SH-SY5Y (cell line): Measurements from ENCODE around the gene MITF.
A peak's percentile ranks its signal among the peaks of the same experiment; 100 is the strongest.

ENCODE experiments used
- GATA2 ChIP-seq: IDR thresholded peaks from 2 replicates; pipeline ENCODE4 v1.6.1; 2011; ENCODE audit warnings: mild to moderate bottlenecking, low read depth, low read length
- GATA3 ChIP-seq: IDR thresholded peaks from 2 replicates; pipeline ENCODE4 v1.6.1; 2011; ENCODE audit warnings: low read depth, mild to moderate bottlenecking, low read length, moderate library complexity

The MITF gene

DNA sequence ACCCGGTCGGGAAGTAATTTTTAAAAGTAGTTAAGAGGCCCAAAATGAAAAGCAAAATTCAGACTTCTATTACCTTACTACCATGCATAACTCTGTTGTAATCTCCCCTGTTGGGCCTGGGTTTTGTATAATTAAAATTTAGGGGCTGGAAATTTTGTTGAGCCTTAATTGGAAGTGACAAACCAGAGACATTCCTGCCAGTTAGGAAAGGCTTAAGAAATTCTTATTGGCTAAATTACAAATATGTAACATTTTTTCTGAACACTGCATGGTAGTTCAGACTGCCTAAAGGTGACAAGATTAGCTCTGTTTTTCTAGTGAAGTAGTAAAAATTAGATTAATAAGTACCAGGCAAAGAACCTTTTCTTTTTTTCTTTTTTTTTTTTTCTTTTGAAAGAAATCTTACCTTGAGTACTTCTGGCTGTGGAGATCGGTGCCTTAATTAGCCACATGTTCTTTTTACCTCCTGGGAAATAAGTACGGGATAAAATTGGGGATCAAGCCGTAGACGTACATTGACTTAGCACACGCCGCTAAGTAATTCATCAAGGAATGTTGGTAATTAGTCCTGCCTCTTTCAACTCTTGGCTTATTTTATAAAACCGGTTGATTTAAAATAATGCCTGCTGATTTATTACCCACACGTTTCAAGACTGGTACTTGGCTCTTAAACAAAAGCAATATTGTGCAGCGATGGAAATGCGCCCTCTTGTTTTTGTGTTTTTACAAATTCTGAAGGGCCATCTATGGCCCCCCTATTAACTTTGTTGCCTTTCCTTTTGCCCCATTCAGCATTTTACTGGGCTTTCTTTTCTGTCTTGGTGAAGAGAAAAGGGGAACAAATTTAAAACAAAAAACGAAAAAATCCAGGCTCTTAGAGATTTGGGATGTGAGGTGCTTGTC is 149.0 kb downstream of the MITF start:
- TF ChIP-seq GATA3 (no peak), GATA2 (no peak)

- TF ChIP-seq GATA3: no peak
- no peak for TF ChIP-seq GATA2
Observed at GRCh38 chr3:69888943-69889315, 149.7 kb downstream of the MITF start.

DNA sequence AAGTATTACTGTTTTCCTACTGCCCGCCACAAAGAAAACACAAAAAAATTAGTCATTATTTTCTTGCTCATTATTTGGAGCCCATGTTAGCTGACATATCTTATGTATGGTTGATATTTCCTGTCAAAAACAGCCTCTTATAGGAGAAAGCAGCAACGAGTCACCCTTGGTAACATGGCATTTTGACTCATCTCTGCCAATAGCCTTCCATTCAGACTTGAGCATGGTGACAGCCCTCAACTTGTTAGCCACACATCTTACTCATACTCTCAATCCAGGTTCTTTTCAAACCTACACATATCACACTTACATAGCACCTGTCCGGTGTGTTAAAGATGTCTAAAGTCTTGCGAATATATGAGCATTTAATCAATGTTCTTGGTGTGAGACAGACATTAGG is 150.8 kb downstream of the MITF start:
- TF ChIP-seq GATA3: no peak

DNA sequence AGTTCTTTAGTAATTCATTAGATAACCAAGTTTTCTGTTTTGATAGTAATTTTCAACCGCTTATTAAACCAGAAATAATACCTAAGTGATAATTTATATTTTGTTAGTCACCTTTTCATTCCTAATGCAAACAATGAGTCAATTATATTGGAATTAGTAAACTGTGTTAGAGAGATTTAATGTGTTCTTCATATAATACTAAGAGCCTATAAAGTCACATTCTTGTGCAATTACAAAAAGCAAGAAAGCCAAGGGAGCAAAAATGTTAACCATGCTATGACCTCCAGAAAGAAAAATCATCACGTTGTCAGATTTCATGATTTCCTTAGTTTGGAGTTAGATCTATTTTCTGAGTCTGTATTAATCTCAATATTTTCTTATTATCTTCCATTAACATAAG is 151.4 kb downstream of the MITF start:
- TF ChIP-seq GATA2 (no peak), GATA3 (no peak)

DNA sequence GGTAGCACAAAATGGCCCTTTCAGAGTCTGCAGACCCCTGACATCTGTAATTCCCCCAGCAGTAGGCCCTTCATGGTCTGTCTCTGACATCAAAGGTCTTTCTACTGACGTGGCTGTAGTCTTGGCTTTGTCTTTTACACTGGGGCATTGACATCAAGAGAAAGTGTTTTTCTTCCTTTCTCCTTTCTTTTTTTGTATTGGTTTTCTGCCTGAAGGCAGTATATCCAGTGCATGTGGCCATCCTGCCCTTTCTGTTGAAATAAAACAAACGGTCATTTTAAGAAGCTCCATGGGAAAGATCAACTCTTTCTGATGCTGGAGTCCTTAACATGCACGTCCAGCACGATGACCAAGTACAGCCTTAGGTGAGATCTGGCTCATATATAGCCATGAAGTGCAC is 153.4 kb downstream of the MITF start:
- no peak for TF ChIP-seq GATA2
- no peak for TF ChIP-seq GATA3

DNA sequence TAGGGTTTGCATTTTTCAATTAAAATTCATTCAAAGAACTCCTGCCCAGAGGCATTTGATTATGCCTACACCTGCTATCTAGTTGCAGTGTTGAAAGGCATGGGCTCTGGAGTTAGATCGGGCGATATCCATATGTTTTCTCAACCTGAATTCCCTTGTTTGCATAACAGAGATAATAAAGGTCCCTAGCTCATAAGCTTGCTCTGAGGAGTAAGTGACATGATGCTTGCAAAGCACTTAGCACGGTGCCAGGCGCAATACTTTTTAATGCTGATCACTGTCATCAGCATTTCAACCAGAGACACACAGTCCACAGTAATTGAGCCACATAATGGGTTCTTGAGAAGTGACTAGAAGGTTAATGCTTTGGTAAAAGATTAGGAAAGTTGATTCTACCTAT is 154.0 kb downstream of the MITF start:
- no peak for TF ChIP-seq GATA3
- TF ChIP-seq GATA2: peak; percentile 32; the same call in 1 of the 2 replicates

DNA sequence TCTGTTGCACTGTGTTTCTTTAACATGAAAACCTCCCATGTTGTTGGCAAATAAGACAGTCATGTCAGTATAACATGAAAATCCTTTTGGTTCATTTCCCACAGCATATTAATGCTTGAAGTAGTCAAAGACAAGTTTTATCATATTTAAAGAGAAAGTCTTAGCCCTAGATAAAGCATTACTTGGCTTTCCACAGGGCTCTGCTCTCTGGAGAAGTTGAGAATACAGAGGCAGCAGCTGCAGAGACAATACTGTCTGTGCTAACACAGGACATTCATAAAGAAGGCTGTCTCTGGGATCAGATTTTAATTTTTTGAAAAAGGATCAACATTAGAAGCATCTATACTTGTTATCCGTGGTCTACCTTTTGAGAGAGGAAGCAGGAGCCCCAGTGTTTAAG is 156.8 kb downstream of the MITF start:
- TF ChIP-seq GATA2 (no peak), GATA3 (no peak)

GRCh38 chr3:69900331-69900730 is 161.1 kb downstream of the MITF start:
- TF ChIP-seq GATA3: no peak
- TF ChIP-seq GATA2: no peak

DNA sequence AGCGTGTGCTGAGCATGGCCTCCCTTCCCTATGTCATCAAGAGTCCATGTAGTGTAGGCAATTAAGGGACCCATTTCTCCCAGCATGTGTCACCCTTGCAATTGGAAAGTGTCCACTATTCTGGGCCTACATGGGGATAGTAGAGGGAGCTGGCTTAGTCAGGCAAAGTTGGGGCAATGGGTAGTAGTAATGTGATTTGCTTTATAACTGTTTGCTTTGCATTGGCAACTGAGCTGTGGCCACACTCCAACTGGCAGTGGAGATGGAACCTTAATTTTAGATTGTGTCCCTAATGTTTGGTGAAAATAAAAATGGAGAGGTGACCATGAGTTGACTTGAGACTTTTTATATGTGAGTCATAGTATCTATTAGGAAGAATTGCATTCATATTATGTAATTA is 162.5 kb downstream of the MITF start:
- no peak for TF ChIP-seq GATA3
- TF ChIP-seq GATA2: no peak

GRCh38 chr3:69902386-69902785 is 163.1 kb downstream of the MITF start:
- TF ChIP-seq GATA2 (no peak), GATA3 (no peak)

GRCh38 chr3:69906351-69906966 is 167.2 kb downstream of the MITF start:
- TF ChIP-seq GATA2 (no peak), GATA3 (no peak)

DNA sequence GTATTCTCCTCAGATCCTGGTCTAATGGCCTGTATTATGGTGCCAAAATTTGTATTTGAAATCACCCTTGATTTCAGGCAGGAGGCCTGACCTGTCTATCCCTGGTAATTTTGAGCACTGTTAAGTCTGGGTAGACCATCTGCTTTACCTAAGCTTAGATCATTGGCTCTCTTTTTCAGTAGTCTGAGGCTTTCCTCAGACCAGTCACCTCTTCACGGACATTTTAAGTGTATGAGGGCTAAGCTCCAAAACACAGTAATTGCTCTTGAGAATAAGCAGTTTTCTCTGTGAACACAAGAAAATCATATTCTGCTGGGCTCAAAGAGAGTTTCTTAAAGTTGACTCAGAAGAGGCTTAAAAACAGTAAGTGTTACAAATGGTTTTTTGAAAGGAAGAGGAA is 168.3 kb downstream of the MITF start:
- TF ChIP-seq GATA3 (no peak), GATA2 (no peak)

DNA sequence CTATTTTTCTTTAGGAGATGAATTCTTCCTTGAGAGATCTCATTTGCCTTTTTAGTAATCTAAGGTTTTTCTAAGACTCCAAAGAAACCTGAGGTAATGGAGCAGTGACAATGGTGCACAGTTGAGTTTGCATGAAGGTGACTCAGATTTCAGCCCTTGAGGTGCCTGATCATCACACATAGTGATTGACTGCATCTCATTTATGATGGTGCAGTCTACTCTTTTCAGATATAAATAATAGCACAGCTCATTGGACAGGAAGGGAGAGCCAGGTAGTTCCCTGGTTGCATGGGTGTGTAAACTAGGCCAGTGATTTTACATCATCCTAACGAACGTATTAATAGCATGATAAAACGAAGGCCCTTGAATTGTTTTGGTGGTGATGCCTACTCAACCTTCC is 174.2 kb downstream of the MITF start:
- TF ChIP-seq GATA3: no peak
- TF ChIP-seq GATA2: no peak

DNA sequence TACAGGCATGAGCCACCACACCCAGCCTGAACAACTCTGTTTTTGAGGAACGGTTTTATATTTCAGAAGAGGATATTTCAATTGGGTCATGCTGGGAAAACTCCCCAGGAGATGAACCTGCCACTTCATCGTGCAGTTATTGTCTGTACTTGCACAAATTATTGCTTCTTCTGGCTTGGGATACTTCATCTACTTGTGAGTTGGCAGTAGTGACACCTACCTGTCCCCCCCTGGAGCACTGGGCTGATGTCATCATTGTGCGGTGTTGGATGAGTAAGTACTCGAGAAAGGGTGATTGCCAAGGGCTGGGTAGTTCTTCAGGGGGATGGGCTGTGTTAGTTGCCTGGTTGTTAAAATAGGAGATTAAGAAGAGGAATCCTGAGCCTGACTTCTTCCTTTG is 175.1 kb downstream of the MITF start:
- TF ChIP-seq GATA3 (no peak), GATA2 (no peak)

DNA sequence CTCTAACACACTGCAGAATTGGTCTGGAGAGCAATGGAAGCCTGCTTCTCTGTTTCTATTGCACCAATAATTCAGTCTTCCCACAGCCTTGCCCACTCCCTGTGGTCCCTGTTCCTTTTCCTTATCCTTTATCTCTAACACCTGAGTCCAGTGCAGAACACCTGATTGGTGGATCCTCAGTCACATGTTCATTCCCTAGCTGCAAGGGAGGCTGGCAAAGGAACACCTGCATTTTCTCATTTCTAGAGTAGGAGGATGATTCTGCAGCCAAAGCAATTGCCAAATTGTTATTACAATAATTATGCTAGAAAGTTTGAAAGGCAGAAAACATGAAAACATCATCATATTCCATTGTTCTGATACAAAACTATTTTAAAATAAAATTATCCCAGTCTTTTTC is 176.5 kb downstream of the MITF start:
- TF ChIP-seq GATA2 (no peak), GATA3 (no peak)
